Measurements from ENCODE around the gene KIAA1328.

KIAA1328 gene

GRCh38 chr18:37012452-37012851 lies 183.5 kb downstream of the KIAA1328 start:
- no peak overlapping the region for H3K4me3 ChIP-seq (ENCODE audit: low read length in 2 of 2)
- H3K9me3 ChIP-seq (ENCODE audit: control insufficient read depth in 2 of 2, low read length in 2 of 2): peaks cover 0 to 7% of the 10 kb centered on the region in 2 donors
- no peaks in the 10 kb centered on the region for H3K4me1 ChIP-seq (ENCODE audit: control insufficient read depth, insufficient read depth, low read length)
- H3K36me3 ChIP-seq (ENCODE audit: control insufficient read depth in 2 of 2, insufficient read depth in 2 of 2, low read length in 2 of 2): no peaks in the 10 kb centered on the region
- H3K27ac ChIP-seq (ENCODE audit: low read length): no peak overlapping the region
- H3K27me3 ChIP-seq (ENCODE audit: control insufficient read depth in 1 of 2, insufficient read depth in 2 of 2, low read length in 2 of 2): no peaks in the 10 kb centered on the region
- H3K9ac ChIP-seq (ENCODE audit: low read length in 2 of 2): no peak overlapping the region

GRCh38 chr18:37019157-37019827 lies 190.4 kb downstream of the KIAA1328 start:
- no peak overlapping the region for H3K27ac ChIP-seq (ENCODE audit: low read length)
- H3K4me3 ChIP-seq (ENCODE audit: low read length in 2 of 2): no peak overlapping the region
- H3K27me3 ChIP-seq (ENCODE audit: control insufficient read depth in 1 of 2, insufficient read depth in 2 of 2, low read length in 2 of 2): no peaks in the 10 kb centered on the region
- peaks cover 0 to 8% of the 10 kb centered on the region in 2 donors for H3K9me3 ChIP-seq (ENCODE audit: control insufficient read depth in 2 of 2, low read length in 2 of 2)
- no peaks in the 10 kb centered on the region for H3K4me1 ChIP-seq (ENCODE audit: control insufficient read depth, insufficient read depth, low read length)
- no peak overlapping the region for H3K9ac ChIP-seq (ENCODE audit: low read length in 2 of 2)
- peaks cover 0 to 6% of the 10 kb centered on the region in 2 donors for H3K36me3 ChIP-seq (ENCODE audit: control insufficient read depth in 2 of 2, insufficient read depth in 2 of 2, low read length in 2 of 2)

GRCh38 chr18:37033419-37033818 lies 204.5 kb downstream of the KIAA1328 start:
- Histone ChIP-seq H3K27ac (ENCODE audit: low read length) (no peak overlapping the region), H3K36me3 (ENCODE audit: control insufficient read depth in 2 of 2, insufficient read depth in 2 of 2, low read length in 2 of 2) (no peaks in the 10 kb centered on the region), H3K9me3 (ENCODE audit: control insufficient read depth in 2 of 2, low read length in 2 of 2) (peaks cover 0 to 5% of the 10 kb centered on the region in 2 donors), H3K9ac (ENCODE audit: low read length in 2 of 2) (no peak overlapping the region), H3K4me3 (ENCODE audit: low read length in 2 of 2) (no peak overlapping the region), H3K4me1 (ENCODE audit: control insufficient read depth, insufficient read depth, low read length) (no peaks in the 10 kb centered on the region), H3K27me3 (ENCODE audit: control insufficient read depth in 1 of 2, insufficient read depth in 2 of 2, low read length in 2 of 2) (no peaks in the 10 kb centered on the region)

GRCh38 chr18:37042381-37042780 lies 213.5 kb downstream of the KIAA1328 start:
- no peak overlapping the region for H3K9ac ChIP-seq (ENCODE audit: low read length in 2 of 2)
- no peak overlapping the region for H3K4me3 ChIP-seq (ENCODE audit: low read length in 2 of 2)
- H3K36me3 ChIP-seq (ENCODE audit: control insufficient read depth in 2 of 2, insufficient read depth in 2 of 2, low read length in 2 of 2): no peaks in the 10 kb centered on the region
- H3K27me3 ChIP-seq (ENCODE audit: control insufficient read depth in 1 of 2, insufficient read depth in 2 of 2, low read length in 2 of 2): no peaks in the 10 kb centered on the region
- H3K27ac ChIP-seq (ENCODE audit: low read length): no peak overlapping the region
- no peaks in the 10 kb centered on the region for H3K4me1 ChIP-seq (ENCODE audit: control insufficient read depth, insufficient read depth, low read length)
- H3K9me3 ChIP-seq (ENCODE audit: control insufficient read depth in 2 of 2, low read length in 2 of 2): peaks cover 3 to 10% of the 10 kb centered on the region in 2 donors

GRCh38 chr18:37055137-37055802 lies 226.3 kb downstream of the KIAA1328 start:
- H3K9me3 ChIP-seq (ENCODE audit: control insufficient read depth in 2 of 2, low read length in 2 of 2): no peaks in the 10 kb centered on the region
- no peak overlapping the region for H3K4me3 ChIP-seq (ENCODE audit: low read length in 2 of 2)
- H3K27ac ChIP-seq (ENCODE audit: low read length): no peak overlapping the region
- no peaks in the 10 kb centered on the region for H3K4me1 ChIP-seq (ENCODE audit: control insufficient read depth, insufficient read depth, low read length)
- H3K9ac ChIP-seq (ENCODE audit: low read length in 2 of 2): no peak overlapping the region
- H3K36me3 ChIP-seq (ENCODE audit: control insufficient read depth in 2 of 2, insufficient read depth in 2 of 2, low read length in 2 of 2): no peaks in the 10 kb centered on the region
- no peaks in the 10 kb centered on the region for H3K27me3 ChIP-seq (ENCODE audit: control insufficient read depth in 1 of 2, insufficient read depth in 2 of 2, low read length in 2 of 2)

- Histone ChIP-seq H3K4me1 (ENCODE audit: control insufficient read depth, insufficient read depth, low read length) (no peaks in the 10 kb centered on the region), H3K9ac (ENCODE audit: low read length in 2 of 2) (no peak overlapping the region), H3K27me3 (ENCODE audit: control insufficient read depth in 1 of 2, insufficient read depth in 2 of 2, low read length in 2 of 2) (no peaks in the 10 kb centered on the region), H3K4me3 (ENCODE audit: low read length in 2 of 2) (no peak overlapping the region), H3K9me3 (ENCODE audit: control insufficient read depth in 2 of 2, low read length in 2 of 2) (peaks cover 0 to 3% of the 10 kb centered on the region in 2 donors), H3K36me3 (ENCODE audit: control insufficient read depth in 2 of 2, insufficient read depth in 2 of 2, low read length in 2 of 2) (no peaks in the 10 kb centered on the region), H3K27ac (ENCODE audit: low read length) (no peak overlapping the region)
Observed at GRCh38 chr18:37064187-37064586, 235.3 kb downstream of the KIAA1328 start.

- H3K9me3 ChIP-seq (ENCODE audit: control insufficient read depth in 2 of 2, low read length in 2 of 2): peaks cover 0 to 3% of the 10 kb centered on the region in 2 donors
Observed at GRCh38 chr18:37065254-37065653, 236.3 kb downstream of the KIAA1328 start.

GRCh38 chr18:37084912-37085311 lies 256.0 kb downstream of the KIAA1328 start:
- Histone ChIP-seq H3K4me1 (ENCODE audit: control insufficient read depth, insufficient read depth, low read length) (no peaks in the 10 kb centered on the region), H3K27ac (ENCODE audit: low read length) (no peak overlapping the region), H3K4me3 (ENCODE audit: low read length in 2 of 2) (no peak overlapping the region), H3K36me3 (ENCODE audit: control insufficient read depth in 2 of 2, insufficient read depth in 2 of 2, low read length in 2 of 2) (no peaks in the 10 kb centered on the region), H3K9me3 (ENCODE audit: control insufficient read depth in 2 of 2, low read length in 2 of 2) (no peaks in the 10 kb centered on the region), H3K27me3 (ENCODE audit: control insufficient read depth in 1 of 2, insufficient read depth in 2 of 2, low read length in 2 of 2) (no peaks in the 10 kb centered on the region), H3K9ac (ENCODE audit: low read length in 2 of 2) (no peak overlapping the region)

More at GRCh38 chr18:37065254-37065653, 236.3 kb downstream of the KIAA1328 start:
- Histone ChIP-seq H3K4me1 (ENCODE audit: control insufficient read depth, insufficient read depth, low read length) (no peaks in the 10 kb centered on the region), H3K27me3 (ENCODE audit: control insufficient read depth in 1 of 2, insufficient read depth in 2 of 2, low read length in 2 of 2) (no peaks in the 10 kb centered on the region), H3K36me3 (ENCODE audit: control insufficient read depth in 2 of 2, insufficient read depth in 2 of 2, low read length in 2 of 2) (no peaks in the 10 kb centered on the region), H3K4me3 (ENCODE audit: low read length in 2 of 2) (no peak overlapping the region), H3K27ac (ENCODE audit: low read length) (no peak overlapping the region), H3K9ac (ENCODE audit: low read length in 2 of 2) (no peak overlapping the region)

- no peak overlapping the region for H3K4me3 ChIP-seq (ENCODE audit: low read length in 2 of 2)
- H3K9me3 ChIP-seq (ENCODE audit: control insufficient read depth in 2 of 2, low read length in 2 of 2): no peaks in the 10 kb centered on the region
- H3K4me1 ChIP-seq (ENCODE audit: control insufficient read depth, insufficient read depth, low read length): no peaks in the 10 kb centered on the region
- no peak overlapping the region for H3K27ac ChIP-seq (ENCODE audit: low read length)
- H3K27me3 ChIP-seq (ENCODE audit: control insufficient read depth in 1 of 2, insufficient read depth in 2 of 2, low read length in 2 of 2): no peaks in the 10 kb centered on the region
- no peak overlapping the region for H3K9ac ChIP-seq (ENCODE audit: low read length in 2 of 2)
- no peaks in the 10 kb centered on the region for H3K36me3 ChIP-seq (ENCODE audit: control insufficient read depth in 2 of 2, insufficient read depth in 2 of 2, low read length in 2 of 2)
Observed at GRCh38 chr18:37085362-37085761, 256.4 kb downstream of the KIAA1328 start.

- Histone ChIP-seq H3K27ac (ENCODE audit: low read length) (no peak overlapping the region), H3K27me3 (ENCODE audit: control insufficient read depth in 1 of 2, insufficient read depth in 2 of 2, low read length in 2 of 2) (no peaks in the 10 kb centered on the region), H3K9me3 (ENCODE audit: control insufficient read depth in 2 of 2, low read length in 2 of 2) (no peaks in the 10 kb centered on the region), H3K4me1 (ENCODE audit: control insufficient read depth, insufficient read depth, low read length) (no peaks in the 10 kb centered on the region), H3K4me3 (ENCODE audit: low read length in 2 of 2) (no peak overlapping the region), H3K36me3 (ENCODE audit: control insufficient read depth in 2 of 2, insufficient read depth in 2 of 2, low read length in 2 of 2) (no peaks in the 10 kb centered on the region), H3K9ac (ENCODE audit: low read length in 2 of 2) (no peak overlapping the region)
Observed at GRCh38 chr18:37107748-37108522, 279.0 kb downstream of the KIAA1328 start.
